ENCODE data around the gene FOXO3.

DNA sequence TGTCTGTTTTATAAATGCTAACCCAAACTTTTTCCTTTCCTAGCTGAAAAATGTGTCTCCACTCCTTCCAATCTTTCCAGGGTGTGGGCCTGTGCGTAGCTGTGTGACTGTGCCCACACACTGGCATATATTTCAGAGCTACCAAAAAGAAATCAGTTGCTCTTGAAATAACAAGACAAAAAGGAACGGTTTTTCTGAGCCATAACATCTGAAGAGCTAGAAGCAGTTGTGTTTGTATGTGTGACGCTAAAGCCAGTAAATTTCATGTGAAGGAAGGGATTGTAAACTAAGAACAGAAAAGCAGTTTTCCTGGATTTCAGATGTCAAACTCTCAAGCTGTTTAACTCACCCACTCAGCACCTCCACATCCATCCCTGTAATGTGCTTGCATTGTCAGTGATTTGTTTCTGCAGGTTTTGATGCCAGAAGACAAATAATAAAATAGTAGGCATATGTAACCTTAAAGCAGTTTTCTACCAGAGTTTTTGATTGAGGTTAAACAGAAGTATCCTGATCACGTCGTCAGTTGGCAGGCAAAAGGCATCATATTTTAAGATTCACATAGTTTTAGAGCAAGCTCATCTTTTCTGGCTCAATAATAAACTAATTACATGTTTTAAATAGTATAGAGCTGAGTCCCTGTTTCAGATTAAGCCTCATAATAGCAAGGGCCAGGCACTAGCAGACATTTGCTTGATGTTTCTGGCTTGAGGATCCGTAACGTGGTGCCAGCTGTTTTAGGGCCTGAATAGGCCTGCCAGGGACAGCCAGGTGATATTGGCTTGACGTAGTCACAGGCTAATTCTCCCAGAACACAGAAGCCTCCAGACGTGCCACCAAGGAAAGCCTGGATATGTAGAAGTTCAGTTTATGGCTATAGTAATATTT is 90.9 kb downstream of the FOXO3 start:
- TF ChIP-seq POLR2AphosphoS5 (IDR thresholded peaks at IDR 0.05; ENCODE audit: borderline replicate concordance, low read depth, low read length): no peak
- TF ChIP-seq FOXP2 (optimal IDR thresholded peaks at IDR 0.05; ENCODE audit: control extremely low read depth, extremely low read length, insufficient read depth): no peak
- TF ChIP-seq EZH2 (IDR thresholded peaks at IDR 0.05): no peak
